ENCODE results near the gene FHOD3.
A peak's percentile ranks its signal among the peaks of the same experiment; 100 is the strongest.

The FHOD3 gene

GRCh38 chr18:36295214-36295613 is 2.3 kb upstream of the FHOD3 start:
- no peak overlapping the region for H3K4me3 ChIP-seq (ENCODE audit: low read depth, low read length)

GRCh38 chr18:36295880-36296301 is 1.6 kb upstream of the FHOD3 start:
- no peak overlapping the region for H3K4me3 ChIP-seq (ENCODE audit: low read depth, low read length)
- no peak for TF ChIP-seq CTCF (IDR thresholded peaks at IDR 0.05; ENCODE audit: borderline replicate concordance, insufficient read depth, low read depth, low read length)

More at GRCh38 chr18:36295214-36295613, 2.3 kb upstream of the FHOD3 start:
- no peak for TF ChIP-seq CTCF (IDR thresholded peaks at IDR 0.05; ENCODE audit: borderline replicate concordance, insufficient read depth, low read depth, low read length)

- TF ChIP-seq CTCF (IDR thresholded peaks at IDR 0.05; ENCODE audit: borderline replicate concordance, insufficient read depth, low read depth, low read length), result peak; percentile 36
- no peak overlapping the region for H3K4me3 ChIP-seq (ENCODE audit: low read depth, low read length)
These were observed 680 bp upstream of the FHOD3 start for GRCh38 chr18:36296650-36297416.

GRCh38 chr18:36298126-36298741 is 721 bp downstream of the FHOD3 start:
- TF ChIP-seq CTCF (IDR thresholded peaks at IDR 0.05; ENCODE audit: borderline replicate concordance, insufficient read depth, low read depth, low read length), result no peak
- peak overlapping the region; percentile 1 for H3K4me3 ChIP-seq (ENCODE audit: low read depth, low read length)

GRCh38 chr18:36299015-36299414 is 1.5 kb downstream of the FHOD3 start:
- no peak overlapping the region for H3K4me3 ChIP-seq (ENCODE audit: low read depth, low read length)
- TF ChIP-seq CTCF (IDR thresholded peaks at IDR 0.05; ENCODE audit: borderline replicate concordance, insufficient read depth, low read depth, low read length), result no peak

- TF ChIP-seq CTCF (IDR thresholded peaks at IDR 0.05; ENCODE audit: borderline replicate concordance, insufficient read depth, low read depth, low read length), result no peak
- H3K4me3 ChIP-seq (ENCODE audit: low read depth, low read length), result no peak overlapping the region
These were observed 2.7 kb downstream of the FHOD3 start for GRCh38 chr18:36300211-36300610.

- no peak for TF ChIP-seq CTCF (IDR thresholded peaks at IDR 0.05; ENCODE audit: borderline replicate concordance, insufficient read depth, low read depth, low read length)
- no peak overlapping the region for H3K4me3 ChIP-seq (ENCODE audit: low read depth, low read length)
These were observed 4.4 kb downstream of the FHOD3 start for GRCh38 chr18:36301884-36302283.

Measured in GM12875 (cell line).